ENCODE data around the gene SLC23A2.
A peak's percentile ranks its signal among the peaks of the same experiment; 100 is the strongest.
"Not testable (repeated sequence)": the region's sequence is repeated elsewhere in the genome, so short reads cannot be mapped to it uniquely, and the experiment has no call there.

SLC23A2 gene

GRCh38 chr20:4889446-4889845, 111.9 kb downstream of the SLC23A2 start:
- FAIRE-seq (no peak), DNase-seq (ENCODE audit: insufficient read length, low spot score) (no peak)
- TF ChIP-seq POU2F2 (IDR thresholded peaks at IDR 0.05; ENCODE audit: low read depth, low read length) (no peak), POLR2AphosphoS5 (IDR thresholded peaks at IDR 0.05; ENCODE audit: low read depth, low read length) (no peak), POLR2A (IDR thresholded peaks at IDR 0.05; ENCODE audit: low read depth, low read length) (no peak), TAF1 (IDR thresholded peaks at IDR 0.05; ENCODE audit: low read depth, low read length) (no peak), SPI1 (IDR thresholded peaks at IDR 0.05; ENCODE audit: low read depth, low read length) (no peak), PAX5 (IDR thresholded peaks at IDR 0.05; ENCODE audit: insufficient read depth, low read length, severe bottlenecking) (no peak)

GRCh38 chr20:4887586-4887985, 113.7 kb downstream of the SLC23A2 start:
- TF ChIP-seq PAX5 (IDR thresholded peaks at IDR 0.05; ENCODE audit: insufficient read depth, low read length, severe bottlenecking) (no peak), POU2F2 (IDR thresholded peaks at IDR 0.05; ENCODE audit: low read depth, low read length) (no peak), POLR2A (IDR thresholded peaks at IDR 0.05; ENCODE audit: low read depth, low read length) (no peak), POLR2AphosphoS5 (IDR thresholded peaks at IDR 0.05; ENCODE audit: low read depth, low read length) (no peak)
- no peak for FAIRE-seq
- DNase-seq (ENCODE audit: insufficient read length, low spot score), result no peak

DNA sequence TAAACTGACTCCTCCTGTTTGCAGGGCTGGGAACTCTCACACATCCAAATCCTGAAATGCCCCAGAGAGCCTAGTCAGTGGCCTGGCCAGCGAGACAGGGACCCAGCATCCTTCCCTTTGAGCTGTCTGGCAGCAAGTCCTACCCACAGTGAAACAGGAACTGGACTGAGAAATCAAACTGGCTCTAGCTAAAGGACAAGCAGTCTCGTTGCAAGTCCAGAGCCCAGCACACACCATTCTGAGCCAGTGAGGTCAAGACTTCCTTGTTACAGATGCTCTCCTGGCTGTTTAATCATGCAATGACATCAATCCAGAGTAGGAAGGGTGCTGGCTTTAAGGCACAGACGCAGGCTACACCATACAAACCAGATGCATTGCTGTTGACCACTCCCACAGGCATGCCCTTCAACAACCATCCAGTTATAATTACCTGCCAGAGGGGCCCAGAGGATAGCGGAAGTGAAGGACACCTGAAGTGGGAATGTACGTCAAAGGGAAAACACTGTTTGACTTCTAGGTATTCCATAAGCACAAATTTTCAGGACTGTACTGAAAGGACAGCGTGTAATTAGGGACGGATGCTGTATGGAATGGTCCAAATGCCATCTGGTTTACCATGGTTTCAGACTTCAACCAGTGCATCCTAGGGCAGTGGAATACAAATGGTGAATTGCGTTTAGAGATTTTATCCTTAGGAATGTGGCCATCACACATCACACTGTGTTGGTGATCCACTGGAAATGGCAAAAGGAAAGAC, 114.4 kb downstream of the SLC23A2 start:
- TF ChIP-seq SPI1 (IDR thresholded peaks at IDR 0.05; ENCODE audit: low read depth, low read length), result peak; percentile 62
- no peak for TF ChIP-seq TAF1 (IDR thresholded peaks at IDR 0.05; ENCODE audit: low read depth, low read length)
- peak; percentile 63 for FAIRE-seq
- no peak for DNase-seq (ENCODE audit: insufficient read length, low spot score)

DNA sequence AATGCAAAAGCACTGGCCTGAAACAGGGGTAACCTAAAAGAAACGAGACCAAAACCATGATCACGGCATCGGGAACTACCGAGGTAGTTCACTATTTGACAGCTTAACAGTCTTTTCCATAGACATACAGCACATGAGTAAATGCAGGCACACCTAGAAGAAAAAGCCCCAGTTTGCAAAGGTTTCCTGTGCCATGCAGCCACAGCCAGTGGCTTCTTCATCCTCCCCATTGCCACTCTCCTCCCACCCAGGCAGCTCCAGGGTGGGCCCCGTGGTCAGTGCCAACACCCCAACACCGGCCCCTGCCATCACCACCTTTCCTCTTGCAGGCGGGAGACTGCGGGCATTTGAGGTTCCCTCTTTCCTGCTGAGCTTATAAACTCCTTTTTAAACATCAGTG, 115.4 kb downstream of the SLC23A2 start:
- DNase-seq (ENCODE audit: insufficient read length, low spot score) (no peak), FAIRE-seq (peak; percentile 79)
- no peak for TF ChIP-seq TAF1 (IDR thresholded peaks at IDR 0.05; ENCODE audit: low read depth, low read length)
- no peak for TF ChIP-seq POLR2A (IDR thresholded peaks at IDR 0.05; ENCODE audit: low read depth, low read length)
- no peak for TF ChIP-seq SPI1 (IDR thresholded peaks at IDR 0.05; ENCODE audit: low read depth, low read length)
- TF ChIP-seq POLR2AphosphoS5 (IDR thresholded peaks at IDR 0.05; ENCODE audit: low read depth, low read length), result no peak
- no peak for TF ChIP-seq POU2F2 (IDR thresholded peaks at IDR 0.05; ENCODE audit: low read depth, low read length)
- no peak for TF ChIP-seq PAX5 (IDR thresholded peaks at IDR 0.05; ENCODE audit: insufficient read depth, low read length, severe bottlenecking)

DNA sequence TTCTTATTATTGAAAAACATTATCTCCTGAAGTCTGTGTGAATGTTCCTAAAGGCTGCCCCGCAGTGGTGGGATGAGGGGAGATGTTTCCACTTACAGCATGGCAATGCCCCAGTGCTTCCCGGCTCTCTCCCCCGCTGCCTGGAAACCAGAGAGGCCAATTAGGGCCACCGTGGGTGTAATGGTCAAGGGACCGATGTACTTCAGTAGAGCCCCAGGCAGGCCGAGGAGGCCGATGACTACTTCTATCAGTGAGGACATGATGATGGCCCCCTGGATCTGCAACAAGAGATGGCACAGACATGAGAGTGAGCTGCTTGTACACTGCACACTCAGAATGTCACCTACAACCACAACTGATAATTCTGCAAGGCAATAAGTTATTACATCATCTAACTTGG, 117.8 kb downstream of the SLC23A2 start:
- TF ChIP-seq POU2F2 (IDR thresholded peaks at IDR 0.05; ENCODE audit: low read depth, low read length) (no peak), SPI1 (IDR thresholded peaks at IDR 0.05; ENCODE audit: low read depth, low read length) (no peak), POLR2A (IDR thresholded peaks at IDR 0.05; ENCODE audit: low read depth, low read length) (no peak)
- FAIRE-seq, result no peak
- no peak for DNase-seq (ENCODE audit: insufficient read length, low spot score)

DNA sequence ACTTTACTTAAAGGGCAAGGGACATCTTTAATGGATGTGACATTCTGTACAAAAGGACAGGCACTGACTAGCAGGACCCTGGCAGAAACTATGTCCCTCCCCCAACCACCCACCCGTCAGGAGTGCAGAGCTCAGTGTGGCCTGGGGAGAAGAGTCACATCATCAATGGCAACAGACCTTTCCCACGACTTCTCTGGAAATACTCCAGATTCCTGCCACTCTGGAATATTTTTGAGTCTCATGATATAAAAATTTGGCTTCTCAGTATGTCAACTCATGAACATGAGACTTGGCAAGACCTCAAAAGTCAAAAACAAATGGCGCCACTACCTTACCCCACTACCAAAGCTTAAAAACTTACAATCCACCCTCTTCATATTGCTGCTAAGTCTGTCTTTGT, 118.3 kb downstream of the SLC23A2 start:
- FAIRE-seq (no peak), DNase-seq (ENCODE audit: insufficient read length, low spot score) (no peak)
- TF ChIP-seq POLR2AphosphoS5 (IDR thresholded peaks at IDR 0.05; ENCODE audit: low read depth, low read length), result no peak
- no peak for TF ChIP-seq POLR2A (IDR thresholded peaks at IDR 0.05; ENCODE audit: low read depth, low read length)
- no peak for TF ChIP-seq POU2F2 (IDR thresholded peaks at IDR 0.05; ENCODE audit: low read depth, low read length)
- no peak for TF ChIP-seq SPI1 (IDR thresholded peaks at IDR 0.05; ENCODE audit: low read depth, low read length)
- TF ChIP-seq PAX5 (IDR thresholded peaks at IDR 0.05; ENCODE audit: insufficient read depth, low read length, severe bottlenecking), result no peak
- TF ChIP-seq TAF1 (IDR thresholded peaks at IDR 0.05; ENCODE audit: low read depth, low read length), result no peak

DNA sequence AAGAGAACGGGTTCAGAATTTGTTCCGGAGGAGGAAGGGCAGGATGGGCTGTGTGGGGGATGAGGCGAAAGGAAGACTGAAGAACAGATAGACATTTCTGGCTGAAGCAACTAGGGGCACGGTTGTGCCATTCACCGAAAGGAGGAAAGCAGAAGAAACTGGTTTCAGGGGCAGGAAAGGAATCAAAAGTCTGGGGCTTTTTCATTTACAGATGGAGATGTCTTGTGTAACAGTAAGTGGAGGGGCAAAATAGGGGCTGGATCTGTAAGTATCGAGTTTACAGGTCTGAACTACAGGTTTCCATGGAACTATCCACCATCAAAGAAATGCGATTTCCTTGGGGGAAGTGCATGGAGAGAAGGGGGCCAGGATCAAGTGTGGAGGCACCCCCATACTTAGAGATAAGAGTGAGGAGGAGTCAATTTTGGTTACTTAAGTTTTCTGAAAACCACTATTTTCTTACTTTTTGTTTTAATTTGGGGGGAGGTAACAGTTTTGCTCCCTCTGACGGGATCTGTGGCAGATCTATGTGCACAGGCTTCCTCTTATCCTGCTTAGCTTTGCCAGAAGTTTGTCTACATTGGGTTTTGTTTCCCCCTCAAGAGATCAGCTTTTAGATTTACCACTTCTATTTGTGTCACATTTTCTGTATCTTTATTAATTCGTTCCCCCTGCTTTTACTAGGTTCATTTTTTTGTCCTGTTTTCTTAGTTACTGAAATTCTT, 120.1 kb downstream of the SLC23A2 start:
- TF ChIP-seq PAX5 (IDR thresholded peaks at IDR 0.05; ENCODE audit: insufficient read depth, low read length, severe bottlenecking) (no peak), TAF1 (IDR thresholded peaks at IDR 0.05; ENCODE audit: low read depth, low read length) (no peak), SPI1 (IDR thresholded peaks at IDR 0.05; ENCODE audit: low read depth, low read length) (no peak), POU2F2 (IDR thresholded peaks at IDR 0.05; ENCODE audit: low read depth, low read length) (no peak), POLR2A (IDR thresholded peaks at IDR 0.05; ENCODE audit: low read depth, low read length) (no peak), POLR2AphosphoS5 (IDR thresholded peaks at IDR 0.05; ENCODE audit: low read depth, low read length) (no peak)
- no peak for DNase-seq (ENCODE audit: insufficient read length, low spot score)
- no peak for FAIRE-seq

- FAIRE-seq (no peak), DNase-seq (ENCODE audit: insufficient read length, low spot score) (no peak)
- TF ChIP-seq TAF1 (IDR thresholded peaks at IDR 0.05; ENCODE audit: low read depth, low read length) (no peak), PAX5 (IDR thresholded peaks at IDR 0.05; ENCODE audit: insufficient read depth, low read length, severe bottlenecking) (no peak), POU2F2 (IDR thresholded peaks at IDR 0.05; ENCODE audit: low read depth, low read length) (no peak)
These were observed 121.3 kb downstream of the SLC23A2 start for GRCh38 chr20:4880051-4880450.

DNA sequence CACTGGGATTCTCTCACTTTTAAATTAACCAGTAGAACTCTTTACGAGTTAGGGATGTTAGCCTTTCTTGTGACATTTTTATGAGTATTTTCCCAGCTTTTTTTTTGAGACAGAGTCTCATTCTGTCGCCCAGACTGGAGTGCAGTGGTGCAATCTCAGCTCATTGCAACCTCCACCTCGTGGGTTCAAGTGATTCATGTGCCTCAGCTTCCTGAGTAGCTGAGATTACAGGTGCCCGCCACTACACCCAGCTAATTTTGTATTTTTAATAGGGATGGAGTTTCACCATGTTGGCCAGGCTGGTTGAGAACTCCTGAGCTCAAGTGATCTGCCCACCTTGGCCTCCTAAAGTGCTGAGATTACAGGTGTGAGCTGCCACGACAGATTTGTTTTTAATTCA, 123.2 kb downstream of the SLC23A2 start:
- DNase-seq (ENCODE audit: insufficient read length, low spot score); FAIRE-seq: not testable (repeated sequence)

- TF ChIP-seq PAX5 (IDR thresholded peaks at IDR 0.05; ENCODE audit: insufficient read depth, low read length, severe bottlenecking) (no peak), SPI1 (IDR thresholded peaks at IDR 0.05; ENCODE audit: low read depth, low read length) (no peak)
- FAIRE-seq, result no peak
- DNase-seq (ENCODE audit: insufficient read length, low spot score), result no peak
These were observed 124.6 kb downstream of the SLC23A2 start for GRCh38 chr20:4876731-4877130.
